MM.1S (cell line): Measurements from ENCODE around the gene SIPA1L2.

Source experiments
- DNase-seq: peaks from one replicate; pipeline ENCODE4 v3.0.0-alpha.2; 2015
- H2AFZ ChIP-seq: fragments of 300-600 bp; sonication (generic); 2 replicates; pipeline ENCODE4 v1.6.0; 2016; ENCODE audit warnings: antibody characterized with exemption, low read length
- H3F3A ChIP-seq: fragments of 300-600 bp; sonication (generic); 2 replicates; pipeline ENCODE4 v1.6.1; 2016; ENCODE audit warnings: mild to moderate bottlenecking, antibody characterized with exemption, low read length, moderate library complexity, mixed read lengths; ENCODE audit not compliant: insufficient read depth
- H3K27ac ChIP-seq: fragments of 300-600 bp; sonication (generic); 2 replicates; pipeline ENCODE4 v1.5.1; 2016; ENCODE audit warnings: mild to moderate bottlenecking, low read length
- H3K27me3 ChIP-seq: fragments of 300-600 bp; sonication (generic); replicated peaks from 2 replicates; pipeline ENCODE4 v1.6.0; 2016; ENCODE audit warnings: low read length; ENCODE audit not compliant: insufficient read depth
- H3K36me3 ChIP-seq: fragments of 300-600 bp; sonication (generic); replicated peaks from 2 replicates; pipeline ENCODE4 v1.6.1; 2016; ENCODE audit warnings: mild to moderate bottlenecking, low read length, mixed read lengths; ENCODE audit not compliant: insufficient read depth
- H3K4me1 ChIP-seq: fragments of 300-600 bp; sonication (generic); 2 replicates; pipeline ENCODE4 v1.6.1; 2016; ENCODE audit warnings: low read length, mixed read lengths
- H3K4me2 ChIP-seq: fragments of 300-600 bp; sonication (generic); 2 replicates; pipeline ENCODE4 v1.6.0; 2016; ENCODE audit warnings: low read depth, low read length
- H3K4me3 ChIP-seq: fragments of 300-600 bp; sonication (generic); 2 replicates; pipeline ENCODE4 v1.5.1; 2016; ENCODE audit warnings: low read length, mixed read lengths
- H3K79me2 ChIP-seq: fragments of 300-600 bp; sonication (generic); 2 replicates; pipeline ENCODE4 v1.6.1; 2016; ENCODE audit warnings: mixed run types, low read length, mixed read lengths
- H3K9ac ChIP-seq: fragments of 300-600 bp; sonication (generic); 2 replicates; pipeline ENCODE4 v1.6.1; 2016; ENCODE audit warnings: low read length, mixed read lengths
- H3K9me2 ChIP-seq: fragments of 300-600 bp; sonication (generic); replicated peaks from 2 replicates; pipeline ENCODE4 v1.6.1; 2016; ENCODE audit warnings: mild to moderate bottlenecking, low read length, mixed read lengths; ENCODE audit not compliant: insufficient read depth
- H3K9me3 ChIP-seq: fragments of 300-600 bp; sonication (generic); replicated peaks from 2 replicates; pipeline ENCODE4 v1.6.1; 2016; ENCODE audit warnings: mild to moderate bottlenecking, low read length, mixed read lengths; ENCODE audit not compliant: insufficient read depth
- H4K20me1 ChIP-seq: fragments of 300-600 bp; sonication (generic); 2 replicates; pipeline ENCODE4 v1.6.1; 2016; ENCODE audit warnings: mild to moderate bottlenecking, low read length, moderate library complexity, mixed read lengths; ENCODE audit not compliant: insufficient read depth
- EZH2 ChIP-seq: fragments of 300-600 bp; sonication (generic); optimal IDR thresholded peaks from 2 replicates; pipeline ENCODE3; 2017; ENCODE audit warnings: low read depth, mild to moderate bottlenecking, antibody characterized with exemption, low read length, mixed read lengths
- EZH2phosphoT487 ChIP-seq: fragments of 300-600 bp; sonication (generic); IDR thresholded peaks from 2 replicates; pipeline ENCODE4 v1.6.1; 2018; ENCODE audit warnings: antibody characterized with exemption, low read length
- TF ChIP-seq, protein P1 (sequence below): fragments of 300-600 bp; sonication (generic); IDR thresholded peaks from 2 replicates; pipeline ENCODE4 v1.5.1; 2016; ENCODE audit warnings: antibody characterized with exemption, low read length, mixed read lengths

SIPA1L2 gene

GRCh38 chr1:232625319-232625868 is 4.5 kb downstream of the SIPA1L2 start:
- H3K9me3 ChIP-seq, result no peaks in the 10 kb centered on the region
- H2AFZ ChIP-seq, result no peak overlapping the region
- H3K4me3 ChIP-seq, result no peak overlapping the region
- DNase-seq, result no peak
- H3K4me2 ChIP-seq, result no peak overlapping the region
- no peaks in the 10 kb centered on the region for H3K9me2 ChIP-seq
- no peaks in the 10 kb centered on the region for H4K20me1 ChIP-seq
- H3F3A ChIP-seq, result peaks cover 28% of the 10 kb centered on the region
- no peak overlapping the region for H3K9ac ChIP-seq
- H3K36me3 ChIP-seq, result no peaks in the 10 kb centered on the region
- TF ChIP-seq EZH2phosphoT487 (no peak), EZH2 (no peak)
- TF ChIP-seq, protein P1, sequence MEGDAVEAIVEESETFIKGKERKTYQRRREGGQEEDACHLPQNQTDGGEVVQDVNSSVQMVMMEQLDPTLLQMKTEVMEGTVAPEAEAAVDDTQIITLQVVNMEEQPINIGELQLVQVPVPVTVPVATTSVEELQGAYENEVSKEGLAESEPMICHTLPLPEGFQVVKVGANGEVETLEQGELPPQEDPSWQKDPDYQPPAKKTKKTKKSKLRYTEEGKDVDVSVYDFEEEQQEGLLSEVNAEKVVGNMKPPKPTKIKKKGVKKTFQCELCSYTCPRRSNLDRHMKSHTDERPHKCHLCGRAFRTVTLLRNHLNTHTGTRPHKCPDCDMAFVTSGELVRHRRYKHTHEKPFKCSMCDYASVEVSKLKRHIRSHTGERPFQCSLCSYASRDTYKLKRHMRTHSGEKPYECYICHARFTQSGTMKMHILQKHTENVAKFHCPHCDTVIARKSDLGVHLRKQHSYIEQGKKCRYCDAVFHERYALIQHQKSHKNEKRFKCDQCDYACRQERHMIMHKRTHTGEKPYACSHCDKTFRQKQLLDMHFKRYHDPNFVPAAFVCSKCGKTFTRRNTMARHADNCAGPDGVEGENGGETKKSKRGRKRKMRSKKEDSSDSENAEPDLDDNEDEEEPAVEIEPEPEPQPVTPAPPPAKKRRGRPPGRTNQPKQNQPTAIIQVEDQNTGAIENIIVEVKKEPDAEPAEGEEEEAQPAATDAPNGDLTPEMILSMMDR, result no peak
- H3K27me3 ChIP-seq, result peaks cover 13% of the 10 kb centered on the region
- H3K79me2 ChIP-seq, result no peaks in the 10 kb centered on the region
- H3K27ac ChIP-seq, result no peak overlapping the region
- H3K4me1 ChIP-seq, result peaks cover 31% of the 10 kb centered on the region

- H3K9ac ChIP-seq, result no peak overlapping the region
- H3K9me2 ChIP-seq, result no peaks in the 10 kb centered on the region
- no peak overlapping the region for H3K4me3 ChIP-seq
- TF ChIP-seq EZH2phosphoT487 (no peak), EZH2 (no peak)
- H3K36me3 ChIP-seq, result no peaks in the 10 kb centered on the region
- peaks cover 31% of the 10 kb centered on the region for H3K4me1 ChIP-seq
- no peak for DNase-seq
- H3K79me2 ChIP-seq, result no peaks in the 10 kb centered on the region
- peaks cover 13% of the 10 kb centered on the region for H3K27me3 ChIP-seq
- H4K20me1 ChIP-seq, result no peaks in the 10 kb centered on the region
- H3K27ac ChIP-seq, result no peak overlapping the region
- H3F3A ChIP-seq, result peaks cover 28% of the 10 kb centered on the region
- H2AFZ ChIP-seq, result no peak overlapping the region
- no peaks in the 10 kb centered on the region for H3K9me3 ChIP-seq
- no peak overlapping the region for H3K4me2 ChIP-seq
Measured at GRCh38 chr1:232624546-232625281, 5.2 kb downstream of the SIPA1L2 start.

- Histone ChIP-seq H3K4me3 (no peak overlapping the region), H4K20me1 (no peaks in the 10 kb centered on the region), H3K9me3 (no peaks in the 10 kb centered on the region), H3K79me2 (no peaks in the 10 kb centered on the region), H3K27me3 (no peaks in the 10 kb centered on the region), H3K27ac (no peak overlapping the region), H3K9me2 (no peaks in the 10 kb centered on the region), H2AFZ (no peak overlapping the region), H3K4me2 (no peak overlapping the region), H3K36me3 (no peaks in the 10 kb centered on the region), H3K4me1 (peaks cover 19% of the 10 kb centered on the region), H3K9ac (no peak overlapping the region), H3F3A (peaks cover 16% of the 10 kb centered on the region)
- DNase-seq, result no peak
- no peak for TF ChIP-seq EZH2phosphoT487
- no peak for TF ChIP-seq EZH2
- TF ChIP-seq, protein P1, result no peak
Measured at GRCh38 chr1:232622981-232623380, 7.0 kb downstream of the SIPA1L2 start.

GRCh38 chr1:232622378-232622777 is 7.6 kb downstream of the SIPA1L2 start:
- no peak overlapping the region for H3K4me3 ChIP-seq
- no peaks in the 10 kb centered on the region for H4K20me1 ChIP-seq
- peaks cover 10% of the 10 kb centered on the region for H3F3A ChIP-seq
- no peaks in the 10 kb centered on the region for H3K79me2 ChIP-seq
- no peak for TF ChIP-seq EZH2
- no peak for TF ChIP-seq EZH2phosphoT487
- TF ChIP-seq, protein P1, result no peak
- no peak for DNase-seq
- H3K27me3 ChIP-seq, result no peaks in the 10 kb centered on the region
- no peaks in the 10 kb centered on the region for H3K36me3 ChIP-seq
- no peaks in the 10 kb centered on the region for H3K9me3 ChIP-seq
- H2AFZ ChIP-seq, result no peak overlapping the region
- no peak overlapping the region for H3K9ac ChIP-seq
- H3K27ac ChIP-seq, result no peak overlapping the region
- H3K4me1 ChIP-seq, result peaks cover 15% of the 10 kb centered on the region
- no peak overlapping the region for H3K4me2 ChIP-seq
- no peaks in the 10 kb centered on the region for H3K9me2 ChIP-seq
